ENCODE data around the gene B3GNT9.

Gene B3GNT9

DNA sequence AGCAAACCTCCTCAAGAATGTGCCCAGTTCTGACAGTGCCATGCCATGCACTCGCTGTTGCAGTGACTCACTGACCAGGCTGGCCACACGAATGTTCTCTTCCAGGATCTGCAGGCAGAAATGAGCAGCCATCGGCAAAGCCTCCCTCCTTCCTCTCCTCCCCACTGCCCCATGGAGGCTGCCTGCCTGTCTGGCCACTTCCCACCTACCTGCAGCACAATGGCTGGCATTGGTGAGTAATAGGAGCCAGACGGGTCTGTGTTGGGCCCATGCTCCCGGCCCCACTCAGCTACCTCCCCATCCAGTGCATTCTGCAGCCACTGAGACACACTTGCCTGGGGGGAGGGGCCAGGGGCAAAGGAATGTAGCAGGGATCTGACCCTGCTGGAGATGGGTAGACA is 35.8 kb upstream of the B3GNT9 start:
- DNase-seq = no peak
- Histone ChIP-seq H3K9me3 (ENCODE audit: control insufficient read depth, low read length) (no peaks in the 10 kb centered on the region), H3K27ac (ENCODE audit: insufficient read depth, low read length, poor library complexity, severe bottlenecking) (no peak overlapping the region), H3K4me3 (ENCODE audit: insufficient read depth, low read depth, low read length, poor library complexity, severe bottlenecking) (no peak overlapping the region), H3K36me3 (ENCODE audit: control insufficient read depth, insufficient read depth, low read length) (no peaks in the 10 kb centered on the region), H3K4me1 (ENCODE audit: control insufficient read depth, insufficient read depth, low read length, poor library complexity, severe bottlenecking) (peaks cover 19% of the 10 kb centered on the region), H3K27me3 (replicated peaks; ENCODE audit: control insufficient read depth, insufficient read depth, low read length, poor library complexity, severe bottlenecking) (no peaks in the 10 kb centered on the region)

- H3K4me1 ChIP-seq (ENCODE audit: control insufficient read depth, insufficient read depth, low read length, poor library complexity, severe bottlenecking) = peaks cover 16% of the 10 kb centered on the region
- DNase-seq = no peak
- no peaks in the 10 kb centered on the region for H3K9me3 ChIP-seq (ENCODE audit: control insufficient read depth, low read length)
- H3K4me3 ChIP-seq (ENCODE audit: insufficient read depth, low read depth, low read length, poor library complexity, severe bottlenecking) = peak overlapping the region; percentile 95
- no peaks in the 10 kb centered on the region for H3K36me3 ChIP-seq (ENCODE audit: control insufficient read depth, insufficient read depth, low read length)
- H3K27ac ChIP-seq (ENCODE audit: insufficient read depth, low read length, poor library complexity, severe bottlenecking) = no peak overlapping the region
- H3K27me3 ChIP-seq (replicated peaks; ENCODE audit: control insufficient read depth, insufficient read depth, low read length, poor library complexity, severe bottlenecking) = no peaks in the 10 kb centered on the region
These were observed 34.9 kb upstream of the B3GNT9 start for GRCh38 chr16:67185651-67186134.

DNA sequence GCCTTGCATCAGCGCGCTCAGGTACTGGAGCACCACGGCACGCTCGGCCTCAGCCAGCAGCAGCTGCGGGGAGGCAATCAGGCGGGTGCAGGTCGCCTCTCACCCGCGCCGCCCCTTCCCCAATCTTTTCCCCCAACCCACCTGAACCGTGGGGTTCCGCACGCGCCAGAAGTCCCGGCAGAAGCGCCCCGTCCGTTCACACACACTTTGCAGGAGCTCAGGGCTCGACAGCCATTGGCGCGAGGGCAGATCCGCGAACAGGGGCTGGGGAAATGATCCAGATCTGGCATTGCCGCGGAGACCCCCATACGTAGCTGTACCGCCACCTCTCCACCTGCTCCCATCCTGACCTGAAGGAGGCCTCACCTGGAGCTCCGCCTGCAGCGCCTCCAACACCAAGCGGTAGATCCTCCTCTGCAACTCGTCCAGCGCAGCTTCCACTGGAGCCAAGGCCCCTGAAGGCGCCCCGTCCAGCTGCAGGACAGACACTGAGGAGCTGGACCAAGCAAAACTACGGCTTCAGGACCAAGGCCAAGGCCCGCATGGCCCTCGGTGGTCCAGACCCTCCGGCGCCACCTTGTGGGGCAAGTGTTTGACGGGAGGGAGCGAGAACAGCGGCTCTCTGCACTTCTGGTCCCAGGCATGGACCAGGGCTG is 34.3 kb upstream of the B3GNT9 start:
- no peaks in the 10 kb centered on the region for H3K27me3 ChIP-seq (replicated peaks; ENCODE audit: control insufficient read depth, insufficient read depth, low read length, poor library complexity, severe bottlenecking)
- peak overlapping the region; percentile 95 for H3K4me3 ChIP-seq (ENCODE audit: insufficient read depth, low read depth, low read length, poor library complexity, severe bottlenecking)
- peak; percentile 61 to 76 (median 69) for DNase-seq

GRCh38 chr16:67184453-67184994 is 33.7 kb upstream of the B3GNT9 start:
- DNase-seq = no peak
- no peaks in the 10 kb centered on the region for H3K36me3 ChIP-seq (ENCODE audit: control insufficient read depth, insufficient read depth, low read length)
- H3K27ac ChIP-seq (ENCODE audit: insufficient read depth, low read length, poor library complexity, severe bottlenecking) = peak overlapping the region; percentile 95
- peaks cover 16% of the 10 kb centered on the region for H3K4me1 ChIP-seq (ENCODE audit: control insufficient read depth, insufficient read depth, low read length, poor library complexity, severe bottlenecking)
- no peaks in the 10 kb centered on the region for H3K27me3 ChIP-seq (replicated peaks; ENCODE audit: control insufficient read depth, insufficient read depth, low read length, poor library complexity, severe bottlenecking)
- H3K4me3 ChIP-seq (ENCODE audit: insufficient read depth, low read depth, low read length, poor library complexity, severe bottlenecking) = peak overlapping the region; percentile 95
- no peaks in the 10 kb centered on the region for H3K9me3 ChIP-seq (ENCODE audit: control insufficient read depth, low read length)

More for the DNA sequence above, 34.3 kb upstream of the B3GNT9 start:
- Histone ChIP-seq H3K4me1 (ENCODE audit: control insufficient read depth, insufficient read depth, low read length, poor library complexity, severe bottlenecking) (peaks cover 16% of the 10 kb centered on the region), H3K36me3 (ENCODE audit: control insufficient read depth, insufficient read depth, low read length) (no peaks in the 10 kb centered on the region), H3K9me3 (ENCODE audit: control insufficient read depth, low read length) (no peaks in the 10 kb centered on the region), H3K27ac (ENCODE audit: insufficient read depth, low read length, poor library complexity, severe bottlenecking) (no peak overlapping the region)

DNA sequence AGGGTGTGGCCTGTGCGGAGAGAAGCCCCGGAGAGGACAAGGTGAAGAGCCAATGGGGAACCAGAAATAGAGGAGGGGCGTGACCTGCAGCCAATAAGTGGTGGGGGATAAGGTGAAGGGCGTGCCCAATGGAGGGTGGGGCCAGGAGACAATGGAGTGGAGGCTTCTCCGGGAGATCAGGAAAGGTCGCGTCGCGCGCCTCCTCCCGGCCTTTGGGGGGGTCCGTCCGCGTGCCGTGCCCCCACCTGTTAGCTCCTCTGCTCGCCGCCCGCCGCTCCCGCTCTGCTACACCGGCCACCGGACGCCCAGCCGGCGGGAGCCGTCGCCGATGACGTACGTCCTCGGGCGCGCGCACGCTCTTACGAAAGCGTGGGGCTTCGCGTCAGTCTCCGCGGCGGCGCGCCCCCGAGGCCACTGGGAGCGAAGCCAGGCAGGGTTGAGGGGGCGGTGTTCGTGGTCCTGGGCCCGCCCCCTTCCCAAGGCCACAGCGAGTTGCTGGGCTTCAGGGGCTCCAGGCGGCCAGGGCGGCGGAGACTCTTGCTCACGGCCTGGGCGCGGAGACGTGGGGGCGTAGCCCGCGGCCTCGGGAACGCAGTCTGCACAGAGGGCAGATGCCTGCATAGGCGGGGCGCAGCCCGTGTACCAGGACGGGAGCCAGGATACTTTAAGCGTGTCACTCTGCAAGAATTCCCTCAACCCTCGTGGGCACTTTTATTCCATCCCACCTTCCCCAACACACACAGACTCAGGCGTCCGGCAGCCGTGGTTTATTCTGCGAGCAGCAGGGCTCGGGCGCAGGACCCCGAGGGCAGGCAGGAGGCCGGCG is 33.0 kb upstream of the B3GNT9 start, which contains the start of gene MATCAP1:
Gene MATCAP1, minus strand, starts transcription at position 337 of the 826 bp plus-strand sequence. CDS start 3,353 bp downstream, outside the sequence.
- Histone ChIP-seq H3K4me3 (ENCODE audit: insufficient read depth, low read depth, low read length, poor library complexity, severe bottlenecking) (peak within 1 kb of the TSS; percentile 95), H3K27me3 (replicated peaks; ENCODE audit: control insufficient read depth, insufficient read depth, low read length, poor library complexity, severe bottlenecking) (no peaks in the 10 kb centered on the region), H3K9me3 (ENCODE audit: control insufficient read depth, low read length) (no peaks in the 10 kb centered on the region), H3K36me3 (ENCODE audit: control insufficient read depth, insufficient read depth, low read length) (no peaks in the 10 kb centered on the region), H3K27ac (ENCODE audit: insufficient read depth, low read length, poor library complexity, severe bottlenecking) (peak within 1 kb of the TSS; percentile 95), H3K4me1 (ENCODE audit: control insufficient read depth, insufficient read depth, low read length, poor library complexity, severe bottlenecking) (peaks cover 16% of the 10 kb centered on the region)
- peak; percentile 87 to 91 (median 91) for DNase-seq

- H3K27ac ChIP-seq (ENCODE audit: insufficient read depth, low read length, poor library complexity, severe bottlenecking) = peak overlapping the region; percentile 95
These were observed 32.5 kb upstream of the B3GNT9 start for GRCh38 chr16:67183284-67183626.

GRCh38 chr16:67182288-67182687 is 31.5 kb upstream of the B3GNT9 start:
- peaks cover 22% of the 10 kb centered on the region for H3K4me1 ChIP-seq (ENCODE audit: control insufficient read depth, insufficient read depth, low read length, poor library complexity, severe bottlenecking)
- DNase-seq = no peak
- no peaks in the 10 kb centered on the region for H3K9me3 ChIP-seq (ENCODE audit: control insufficient read depth, low read length)
- no peaks in the 10 kb centered on the region for H3K36me3 ChIP-seq (ENCODE audit: control insufficient read depth, insufficient read depth, low read length)
- no peak overlapping the region for H3K27ac ChIP-seq (ENCODE audit: insufficient read depth, low read length, poor library complexity, severe bottlenecking)
- no peak overlapping the region for H3K4me3 ChIP-seq (ENCODE audit: insufficient read depth, low read depth, low read length, poor library complexity, severe bottlenecking)
- no peaks in the 10 kb centered on the region for H3K27me3 ChIP-seq (replicated peaks; ENCODE audit: control insufficient read depth, insufficient read depth, low read length, poor library complexity, severe bottlenecking)

More at GRCh38 chr16:67183284-67183626, 32.5 kb upstream of the B3GNT9 start:
- DNase-seq = no peak
- peak overlapping the region; percentile 95 for H3K4me3 ChIP-seq (ENCODE audit: insufficient read depth, low read depth, low read length, poor library complexity, severe bottlenecking)
- H3K27me3 ChIP-seq (replicated peaks; ENCODE audit: control insufficient read depth, insufficient read depth, low read length, poor library complexity, severe bottlenecking) = no peaks in the 10 kb centered on the region
- no peaks in the 10 kb centered on the region for H3K9me3 ChIP-seq (ENCODE audit: control insufficient read depth, low read length)
- H3K36me3 ChIP-seq (ENCODE audit: control insufficient read depth, insufficient read depth, low read length) = no peaks in the 10 kb centered on the region
- H3K4me1 ChIP-seq (ENCODE audit: control insufficient read depth, insufficient read depth, low read length, poor library complexity, severe bottlenecking) = peaks cover 17% of the 10 kb centered on the region

GRCh38 chr16:67181346-67181745 is 30.5 kb upstream of the B3GNT9 start:
- DNase-seq = no peak
- no peaks in the 10 kb centered on the region for H3K9me3 ChIP-seq (ENCODE audit: control insufficient read depth, low read length)
- H3K4me1 ChIP-seq (ENCODE audit: control insufficient read depth, insufficient read depth, low read length, poor library complexity, severe bottlenecking) = peaks cover 22% of the 10 kb centered on the region
- H3K27ac ChIP-seq (ENCODE audit: insufficient read depth, low read length, poor library complexity, severe bottlenecking) = no peak overlapping the region
- no peak overlapping the region for H3K4me3 ChIP-seq (ENCODE audit: insufficient read depth, low read depth, low read length, poor library complexity, severe bottlenecking)
- H3K36me3 ChIP-seq (ENCODE audit: control insufficient read depth, insufficient read depth, low read length) = no peaks in the 10 kb centered on the region
- no peaks in the 10 kb centered on the region for H3K27me3 ChIP-seq (replicated peaks; ENCODE audit: control insufficient read depth, insufficient read depth, low read length, poor library complexity, severe bottlenecking)

DNA sequence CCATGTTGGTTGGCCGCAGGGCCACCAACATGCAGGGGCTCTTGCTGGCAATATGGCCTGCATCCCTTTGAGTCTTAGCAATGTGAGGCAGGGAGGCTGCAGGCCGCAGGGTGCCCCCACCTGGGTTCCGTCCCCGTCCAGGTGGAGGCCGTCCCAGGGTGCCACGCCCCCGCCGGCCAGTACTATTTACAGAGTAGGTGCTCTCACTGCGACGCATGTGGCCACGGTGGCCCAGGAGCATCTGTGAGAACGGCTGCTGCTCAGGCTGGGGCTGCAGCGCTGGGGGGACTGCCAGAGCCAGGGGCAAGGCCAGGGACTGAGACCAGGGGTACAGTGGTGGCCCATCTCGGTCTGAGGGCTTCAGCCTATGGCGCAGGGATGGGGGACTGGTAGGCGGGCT is 29.4 kb upstream of the B3GNT9 start:
- Histone ChIP-seq H3K36me3 (ENCODE audit: control insufficient read depth, insufficient read depth, low read length) (no peaks in the 10 kb centered on the region), H3K9me3 (ENCODE audit: control insufficient read depth, low read length) (no peaks in the 10 kb centered on the region), H3K27me3 (replicated peaks; ENCODE audit: control insufficient read depth, insufficient read depth, low read length, poor library complexity, severe bottlenecking) (no peaks in the 10 kb centered on the region), H3K4me1 (ENCODE audit: control insufficient read depth, insufficient read depth, low read length, poor library complexity, severe bottlenecking) (peaks cover 18% of the 10 kb centered on the region), H3K4me3 (ENCODE audit: insufficient read depth, low read depth, low read length, poor library complexity, severe bottlenecking) (no peak overlapping the region), H3K27ac (ENCODE audit: insufficient read depth, low read length, poor library complexity, severe bottlenecking) (no peak overlapping the region)
- DNase-seq = no peak
